GM12892 (cell line): ENCODE data around the gene CHST11.

Source experiments
- DNase-seq: peaks from one replicate; pipeline ENCODE4 v3.0.0; 2011; ENCODE audit not compliant: insufficient read length
- FAIRE-seq: peaks from 2 replicates; lab custom pipeline; 2011; peaks lifted over from hg19 to GRCh38; lab: Jason Lieb, UNC
- POLR2A ChIP-seq: IDR thresholded peaks from 2 replicates; pipeline ENCODE4 v1.6.1; 2011; ENCODE audit warnings: low read depth, low read length, control low read depth
- POLR2AphosphoS5 ChIP-seq: IDR thresholded peaks from 2 replicates; pipeline ENCODE4 v1.6.1; 2011; ENCODE audit warnings: low read depth, low read length, control low read depth
- TAF1 ChIP-seq: IDR thresholded peaks from 2 replicates; pipeline ENCODE4 v1.6.1; 2011; ENCODE audit warnings: low read depth, mild to moderate bottlenecking, control low read depth, low read length, borderline replicate concordance

The CHST11 gene

GRCh38 chr12:104502217-104502616 is 45.5 kb downstream of the CHST11 start:
- no peak for FAIRE-seq
- TF ChIP-seq TAF1 = no peak
- DNase-seq = no peak

GRCh38 chr12:104502638-104503037 is 45.9 kb downstream of the CHST11 start:
- DNase-seq = no peak

GRCh38 chr12:104503191-104503590 is 46.4 kb downstream of the CHST11 start:
- TF ChIP-seq POLR2AphosphoS5 = no peak
- TF ChIP-seq POLR2A = no peak
- no peak for TF ChIP-seq TAF1
- DNase-seq (no peak), FAIRE-seq (no peak)

More at GRCh38 chr12:104502638-104503037, 45.9 kb downstream of the CHST11 start:
- FAIRE-seq = no peak
- TF ChIP-seq POLR2A (no peak), TAF1 (no peak), POLR2AphosphoS5 (no peak)

GRCh38 chr12:104504146-104504545 is 47.4 kb downstream of the CHST11 start:
- no peak for FAIRE-seq
- no peak for TF ChIP-seq POLR2A
- no peak for TF ChIP-seq POLR2AphosphoS5
- TF ChIP-seq TAF1 = no peak
- DNase-seq = no peak

- DNase-seq (peak; percentile 33), FAIRE-seq (peak; percentile 79)
- TF ChIP-seq TAF1 = no peak
- no peak for TF ChIP-seq POLR2AphosphoS5
- TF ChIP-seq POLR2A = no peak
Measured at GRCh38 chr12:104505095-104505818, 48.5 kb downstream of the CHST11 start.

GRCh38 chr12:104506676-104507401 is 50.1 kb downstream of the CHST11 start:
- FAIRE-seq (no peak), DNase-seq (no peak)
- TF ChIP-seq POLR2A (no peak), TAF1 (no peak), POLR2AphosphoS5 (no peak)

GRCh38 chr12:104507672-104508071 is 50.9 kb downstream of the CHST11 start:
- no peak for TF ChIP-seq TAF1
- no peak for TF ChIP-seq POLR2A
- no peak for TF ChIP-seq POLR2AphosphoS5
- DNase-seq (no peak), FAIRE-seq (no peak)

- DNase-seq (no peak), FAIRE-seq (no peak)
- TF ChIP-seq POLR2A = no peak
- TF ChIP-seq POLR2AphosphoS5 = no peak
- no peak for TF ChIP-seq TAF1
Measured at GRCh38 chr12:104508752-104509446, 52.2 kb downstream of the CHST11 start.

GRCh38 chr12:104510145-104510872 is 53.6 kb downstream of the CHST11 start:
- no peak for FAIRE-seq
- DNase-seq = no peak
- TF ChIP-seq TAF1 (no peak), POLR2AphosphoS5 (no peak), POLR2A (no peak)

- DNase-seq = no peak
- no peak for FAIRE-seq
Measured at GRCh38 chr12:104510873-104511440, 54.2 kb downstream of the CHST11 start.

More at GRCh38 chr12:104510873-104511440, 54.2 kb downstream of the CHST11 start:
- TF ChIP-seq POLR2A (no peak), TAF1 (no peak), POLR2AphosphoS5 (no peak)
